HFF-Myc (cell line): ENCODE results near the gene NR2C1.

Experiments
- DNase-seq: peaks from one replicate; pipeline ENCODE4 v3.0.0-alpha.2; 2011; ENCODE audit warnings: low read depth; ENCODE audit errors: extremely low read depth
- H3K4me3 ChIP-seq: replicated peaks from 2 replicates; pipeline ENCODE4 v1.5.1; 2011; ENCODE audit warnings: low read depth, mild to moderate bottlenecking, control low read depth, low read length
- TF ChIP-seq, protein P1 (sequence below): IDR thresholded peaks from 2 replicates; pipeline ENCODE4 v1.5.1; 2012; ENCODE audit warnings: mild to moderate bottlenecking, low read depth, low read length, control low read depth; ENCODE audit errors: missing control alignments

The NR2C1 gene

GRCh38 chr12:95085612-95086011 is 12.2 kb upstream of the NR2C1 start:
- no peak for DNase-seq
- no peak overlapping the region for H3K4me3 ChIP-seq
- TF ChIP-seq, protein P1, sequence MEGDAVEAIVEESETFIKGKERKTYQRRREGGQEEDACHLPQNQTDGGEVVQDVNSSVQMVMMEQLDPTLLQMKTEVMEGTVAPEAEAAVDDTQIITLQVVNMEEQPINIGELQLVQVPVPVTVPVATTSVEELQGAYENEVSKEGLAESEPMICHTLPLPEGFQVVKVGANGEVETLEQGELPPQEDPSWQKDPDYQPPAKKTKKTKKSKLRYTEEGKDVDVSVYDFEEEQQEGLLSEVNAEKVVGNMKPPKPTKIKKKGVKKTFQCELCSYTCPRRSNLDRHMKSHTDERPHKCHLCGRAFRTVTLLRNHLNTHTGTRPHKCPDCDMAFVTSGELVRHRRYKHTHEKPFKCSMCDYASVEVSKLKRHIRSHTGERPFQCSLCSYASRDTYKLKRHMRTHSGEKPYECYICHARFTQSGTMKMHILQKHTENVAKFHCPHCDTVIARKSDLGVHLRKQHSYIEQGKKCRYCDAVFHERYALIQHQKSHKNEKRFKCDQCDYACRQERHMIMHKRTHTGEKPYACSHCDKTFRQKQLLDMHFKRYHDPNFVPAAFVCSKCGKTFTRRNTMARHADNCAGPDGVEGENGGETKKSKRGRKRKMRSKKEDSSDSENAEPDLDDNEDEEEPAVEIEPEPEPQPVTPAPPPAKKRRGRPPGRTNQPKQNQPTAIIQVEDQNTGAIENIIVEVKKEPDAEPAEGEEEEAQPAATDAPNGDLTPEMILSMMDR: no peak

- peak; percentile 25 for DNase-seq
- TF ChIP-seq, protein P1: no peak
Measured at GRCh38 chr12:95083938-95084337, 10.5 kb upstream of the NR2C1 start.

GRCh38 chr12:95083471-95083870 is 10.1 kb upstream of the NR2C1 start:
- H3K4me3 ChIP-seq: no peak overlapping the region
- TF ChIP-seq, protein P1: no peak
- DNase-seq: no peak

More at GRCh38 chr12:95083938-95084337, 10.5 kb upstream of the NR2C1 start:
- no peak overlapping the region for H3K4me3 ChIP-seq

- no peak for DNase-seq
- TF ChIP-seq, protein P1: no peak
- no peak overlapping the region for H3K4me3 ChIP-seq
Measured at GRCh38 chr12:95077341-95077740, 3.9 kb upstream of the NR2C1 start.

GRCh38 chr12:95074766-95075165 is 1.3 kb upstream of the NR2C1 start:
- no peak for DNase-seq
- H3K4me3 ChIP-seq: no peak overlapping the region
- TF ChIP-seq, protein P1: no peak

GRCh38 chr12:95073698-95074520 is 491 bp upstream of the NR2C1 start:
- no peak for DNase-seq
- TF ChIP-seq, protein P1: peak; percentile 86
- H3K4me3 ChIP-seq: peak overlapping the region; percentile 80
